Omental fat pad (tissue), 4 donors: ENCODE measurements around the gene SERPINA4. TPM values are rescaled to one million over a fixed set of nuclear protein-coding genes. Genes with fewer than 3 reads are reported as not detected.
A peak's percentile ranks its signal among the peaks of the same experiment; 100 is the strongest.

Experiments
- ATAC-seq: fragments of 150-250 bp; one replicate; pipeline ENCODE4 v1.9.1; 2016; ENCODE audit warnings: mild to moderate bottlenecking, moderate library complexity; ENCODE audit not compliant: low FRiP score
- DNase-seq: peaks from one replicate; pipeline ENCODE4 v3.0.0-alpha.2; 2019; ENCODE audit warnings: low spot score
- total RNA-seq, 4 donors: library from RNA; depleted of rRNA; stranded (reverse); fragments of >200 nt; gene quantifications; one replicate each; pipeline ENCODE4 v1.1.0, GENCODE V29; 2016
- TF ChIP-seq, protein P1 (sequence below), 3 donors: fragments of 450-650 bp; IDR thresholded peaks; one replicate each; pipeline ENCODE4 v1.5.1; 2016 to 2017; ENCODE audit warnings: antibody characterized with exemption in 3 of 3, mild to moderate bottlenecking in 3 of 3, moderate library complexity in 2 of 3

SERPINA4 gene
- total RNA-seq, 4 donors from 2014 or later: not detected

DNA sequence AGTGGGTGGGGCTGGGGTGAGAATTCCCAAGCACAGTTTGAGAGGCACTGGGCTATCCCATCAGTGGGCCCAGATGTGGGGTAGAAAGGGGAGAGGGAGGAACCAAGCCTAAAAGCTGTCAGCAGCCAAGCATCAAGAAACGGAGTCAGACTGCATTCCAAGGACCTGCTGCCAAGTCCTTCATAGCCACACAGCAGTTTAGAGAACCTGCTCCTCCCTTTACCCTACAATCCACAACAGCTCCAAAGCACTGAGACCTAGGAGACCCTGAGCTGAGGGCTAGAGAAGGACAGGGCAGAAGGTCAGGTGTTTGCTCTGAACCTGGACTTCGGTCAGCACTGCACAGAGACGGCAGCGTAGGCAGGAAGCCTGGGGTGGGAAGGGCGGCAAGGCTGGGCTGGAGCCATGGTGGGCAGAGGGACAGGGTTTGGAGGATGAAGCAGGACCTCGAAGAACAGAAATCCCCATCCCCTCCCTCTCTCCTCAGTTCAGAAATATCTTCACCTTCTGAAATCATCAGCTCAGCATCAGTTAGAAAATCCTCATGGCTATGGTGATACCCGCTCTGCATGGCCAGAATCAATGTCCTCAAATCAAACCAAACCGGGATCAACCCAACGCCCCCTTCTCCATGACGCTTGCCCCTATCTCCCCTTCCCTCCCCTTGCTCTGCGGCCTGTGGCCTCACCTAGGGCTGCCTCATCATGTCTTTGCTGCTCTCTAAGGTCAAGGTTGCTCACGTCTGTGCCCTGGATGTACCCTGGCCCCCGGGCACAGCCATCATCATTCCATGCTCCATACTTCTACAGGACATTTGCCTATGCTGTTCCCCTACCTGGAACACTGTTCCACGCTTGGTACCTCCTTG, 12.9 kb upstream of the SERPINA4 start:
- ATAC-seq (no peak), DNase-seq (no peak)
- TF ChIP-seq, protein P1, sequence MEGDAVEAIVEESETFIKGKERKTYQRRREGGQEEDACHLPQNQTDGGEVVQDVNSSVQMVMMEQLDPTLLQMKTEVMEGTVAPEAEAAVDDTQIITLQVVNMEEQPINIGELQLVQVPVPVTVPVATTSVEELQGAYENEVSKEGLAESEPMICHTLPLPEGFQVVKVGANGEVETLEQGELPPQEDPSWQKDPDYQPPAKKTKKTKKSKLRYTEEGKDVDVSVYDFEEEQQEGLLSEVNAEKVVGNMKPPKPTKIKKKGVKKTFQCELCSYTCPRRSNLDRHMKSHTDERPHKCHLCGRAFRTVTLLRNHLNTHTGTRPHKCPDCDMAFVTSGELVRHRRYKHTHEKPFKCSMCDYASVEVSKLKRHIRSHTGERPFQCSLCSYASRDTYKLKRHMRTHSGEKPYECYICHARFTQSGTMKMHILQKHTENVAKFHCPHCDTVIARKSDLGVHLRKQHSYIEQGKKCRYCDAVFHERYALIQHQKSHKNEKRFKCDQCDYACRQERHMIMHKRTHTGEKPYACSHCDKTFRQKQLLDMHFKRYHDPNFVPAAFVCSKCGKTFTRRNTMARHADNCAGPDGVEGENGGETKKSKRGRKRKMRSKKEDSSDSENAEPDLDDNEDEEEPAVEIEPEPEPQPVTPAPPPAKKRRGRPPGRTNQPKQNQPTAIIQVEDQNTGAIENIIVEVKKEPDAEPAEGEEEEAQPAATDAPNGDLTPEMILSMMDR (IDR thresholded peaks at IDR 0.05): no peak

DNA sequence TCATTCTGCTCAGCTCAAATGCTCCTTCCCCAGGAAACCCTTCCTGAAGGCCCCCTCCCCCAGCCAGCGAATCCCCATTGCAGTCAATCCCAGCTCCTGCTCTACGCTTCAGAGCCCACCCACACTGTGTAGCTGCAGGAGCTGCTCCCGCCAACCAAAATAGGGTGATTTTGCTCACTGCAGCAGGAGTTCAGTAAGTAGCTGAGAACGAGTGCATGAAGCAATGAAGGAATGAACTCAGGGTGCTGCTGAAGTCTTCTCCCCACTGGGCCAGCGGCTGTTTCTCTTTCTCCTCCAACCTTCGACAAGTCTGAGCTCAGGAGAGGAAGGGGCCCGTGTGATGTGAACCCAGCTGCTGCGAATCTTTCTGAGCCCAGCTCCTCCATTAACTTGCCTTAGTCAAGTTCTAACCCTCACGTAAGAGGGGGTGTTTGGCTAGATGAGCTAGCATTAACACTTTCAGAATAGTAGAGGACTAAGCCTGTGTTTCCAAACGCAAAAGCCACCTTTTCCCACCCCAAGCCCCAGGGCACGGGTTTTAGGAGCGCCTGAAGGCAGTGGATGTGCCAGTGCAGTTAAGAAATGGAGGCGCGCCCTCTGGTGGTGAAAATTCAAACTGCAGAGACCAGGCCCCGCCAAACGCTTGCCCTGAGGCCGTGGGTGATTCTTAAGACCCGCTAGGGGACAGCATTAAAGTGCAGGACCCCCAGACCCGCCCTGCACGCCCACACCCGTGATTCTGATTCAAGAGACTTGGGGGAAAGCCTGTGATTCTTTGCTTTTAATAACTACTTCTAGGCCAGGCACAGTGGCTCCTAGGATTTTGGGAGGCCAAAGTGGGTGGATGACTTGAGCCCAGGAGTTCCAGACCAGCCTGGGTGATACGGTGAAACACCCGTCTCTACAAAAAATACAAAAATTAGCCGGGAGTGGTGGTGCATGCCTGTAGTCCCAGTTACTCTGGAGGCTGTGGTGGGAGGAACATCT, 11.9 kb upstream of the SERPINA4 start:
- no peak for ATAC-seq
- peak; percentile 65 for DNase-seq
- TF ChIP-seq, protein P1 (IDR thresholded peaks at IDR 0.05): peak in 1 of 3 donors; percentile 56

DNA sequence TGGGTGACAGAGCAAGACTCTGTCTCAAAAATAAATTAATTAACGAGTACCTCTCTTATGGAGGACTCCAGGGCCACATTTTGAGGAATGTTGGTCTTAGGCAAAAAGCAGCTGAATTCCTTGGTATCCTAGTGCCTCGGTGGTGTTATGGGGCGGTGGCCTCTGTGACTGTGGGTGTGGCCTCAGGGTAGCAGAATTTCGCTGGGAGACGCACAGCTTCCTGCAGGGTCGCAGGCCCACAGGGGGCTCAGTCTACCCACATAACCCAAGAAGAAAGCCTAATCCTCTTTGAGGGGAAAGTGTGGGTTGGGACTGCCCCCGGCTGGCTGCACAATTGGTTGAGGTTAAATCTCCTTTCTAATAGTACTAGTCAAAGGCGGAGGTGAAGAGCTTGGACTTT, 11.2 kb upstream of the SERPINA4 start:
- no peak for ATAC-seq
- TF ChIP-seq, protein P1 (IDR thresholded peaks at IDR 0.05): no peak
- DNase-seq: no peak

DNA sequence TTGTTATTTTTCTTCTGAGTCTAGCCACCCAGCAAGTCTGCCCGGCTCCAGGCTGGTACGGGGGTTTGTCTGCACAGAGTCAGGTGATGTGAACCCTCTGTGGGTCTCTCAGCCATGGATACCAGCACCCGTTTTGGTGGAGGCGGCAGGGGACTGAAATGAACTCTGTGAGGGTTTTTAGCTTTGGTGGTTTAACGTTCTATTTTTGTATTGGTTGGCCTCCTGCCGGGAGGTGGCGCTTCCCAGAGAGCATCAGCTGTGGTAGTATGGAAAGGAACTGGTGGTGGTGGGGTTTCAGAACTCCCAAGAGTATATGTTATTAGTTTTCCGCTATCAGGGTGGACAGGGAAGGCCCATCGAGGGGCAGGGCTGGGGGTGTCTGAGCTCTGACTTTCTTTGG, 5.3 kb upstream of the SERPINA4 start:
- ATAC-seq (no peak), DNase-seq (peak; percentile 13)
- TF ChIP-seq, protein P1 (IDR thresholded peaks at IDR 0.05): no peak

DNA sequence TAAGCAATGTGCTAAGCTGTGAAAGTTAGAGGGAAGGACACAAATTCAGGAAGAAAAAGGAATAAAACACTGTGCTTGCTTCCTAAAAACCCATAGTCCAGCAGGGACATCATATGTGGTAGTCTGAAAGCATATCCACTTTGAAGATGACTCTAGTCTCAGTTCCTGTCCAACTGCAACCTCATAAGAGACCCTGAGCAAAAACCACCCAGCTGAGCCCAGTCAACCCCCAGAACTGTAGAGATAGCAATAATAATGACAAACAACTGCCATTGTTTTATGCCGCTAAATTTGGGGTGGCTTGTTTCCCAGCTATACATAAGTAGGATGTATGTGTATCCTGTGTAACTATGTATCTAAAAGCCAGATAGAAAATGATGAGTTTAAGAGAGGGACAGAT, 3.9 kb upstream of the SERPINA4 start:
- TF ChIP-seq, protein P1 (IDR thresholded peaks at IDR 0.05): no peak
- ATAC-seq: no peak
- DNase-seq: no peak

DNA sequence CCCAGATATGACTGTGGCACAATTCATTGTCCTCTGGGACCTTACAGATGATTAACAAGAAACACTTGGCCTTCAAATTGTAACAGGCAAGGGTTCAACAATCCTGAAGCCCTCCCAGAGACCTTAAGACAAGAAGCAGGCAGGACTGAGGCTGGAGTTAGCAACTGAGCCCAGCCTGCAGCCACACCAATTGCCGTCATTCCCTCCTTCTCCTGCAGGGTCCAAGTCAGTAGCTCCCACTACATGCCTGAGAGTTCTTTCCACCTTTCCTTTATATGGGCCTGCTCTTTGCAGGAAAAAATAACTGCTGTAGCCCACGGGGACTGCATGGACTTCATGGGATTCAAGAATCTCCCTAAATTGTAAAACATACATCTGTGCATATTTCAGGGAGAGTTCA, 2.4 kb upstream of the SERPINA4 start:
- TF ChIP-seq, protein P1 (IDR thresholded peaks at IDR 0.05): no peak
- DNase-seq (peak; percentile 5), ATAC-seq (no peak)
